DMS53 (cell line): Measurements from ENCODE around the gene SUGCT.
A peak's percentile ranks its signal among the peaks of the same experiment; 100 is the strongest.

ENCODE experiments used
- DNase-seq: peaks from one replicate; lab custom pipeline; 2025; lab: John Stamatoyannopoulos, UW

SUGCT gene

DNA sequence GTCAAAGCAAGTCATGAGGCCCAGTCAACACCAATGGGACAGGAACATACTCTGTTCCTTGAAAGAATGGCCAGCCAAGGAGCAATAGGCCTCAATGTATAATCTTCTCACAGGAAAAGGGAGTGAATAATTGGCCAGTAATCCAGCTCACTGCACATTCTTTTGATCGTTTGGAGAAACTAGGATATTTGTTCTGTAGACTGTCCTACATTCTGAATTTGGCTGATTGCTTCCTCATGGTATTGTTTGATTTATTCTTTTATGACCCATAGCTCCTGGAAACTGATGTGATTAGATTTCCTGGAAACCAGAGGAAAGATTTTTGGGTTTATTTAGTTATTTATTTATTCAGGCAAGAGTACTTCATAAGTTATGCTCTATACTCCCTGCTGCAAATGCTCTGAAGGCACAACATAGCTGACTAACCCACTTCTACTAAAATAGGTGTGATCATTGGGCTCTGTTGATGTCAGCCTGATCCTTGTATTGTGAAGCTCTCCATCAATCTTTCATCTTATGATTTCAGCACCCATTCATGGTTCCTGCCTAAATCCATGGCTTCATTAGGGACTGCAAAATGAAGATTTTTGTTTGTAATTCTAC lies 745.2 kb downstream of the SUGCT start:
- no peak for DNase-seq

DNA sequence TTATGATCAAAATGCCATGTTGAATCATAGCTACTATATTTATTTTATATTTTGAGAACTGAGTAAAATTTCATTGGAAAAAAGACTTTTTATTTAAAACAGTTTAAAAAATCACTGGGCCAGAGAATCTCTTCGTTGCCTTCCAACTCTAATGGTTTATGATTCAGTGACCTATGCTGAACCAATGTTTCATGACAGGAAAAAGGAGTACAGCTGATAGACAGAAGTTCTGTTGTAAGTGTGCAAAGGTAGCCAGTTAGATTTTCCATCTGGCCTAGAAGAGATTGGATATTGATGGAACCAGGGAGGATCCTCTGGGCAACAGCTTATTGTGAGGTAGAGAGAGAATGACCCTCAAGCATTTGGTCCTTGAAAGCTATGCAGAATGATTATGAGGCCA lies 745.8 kb downstream of the SUGCT start:
- no peak for DNase-seq

DNA sequence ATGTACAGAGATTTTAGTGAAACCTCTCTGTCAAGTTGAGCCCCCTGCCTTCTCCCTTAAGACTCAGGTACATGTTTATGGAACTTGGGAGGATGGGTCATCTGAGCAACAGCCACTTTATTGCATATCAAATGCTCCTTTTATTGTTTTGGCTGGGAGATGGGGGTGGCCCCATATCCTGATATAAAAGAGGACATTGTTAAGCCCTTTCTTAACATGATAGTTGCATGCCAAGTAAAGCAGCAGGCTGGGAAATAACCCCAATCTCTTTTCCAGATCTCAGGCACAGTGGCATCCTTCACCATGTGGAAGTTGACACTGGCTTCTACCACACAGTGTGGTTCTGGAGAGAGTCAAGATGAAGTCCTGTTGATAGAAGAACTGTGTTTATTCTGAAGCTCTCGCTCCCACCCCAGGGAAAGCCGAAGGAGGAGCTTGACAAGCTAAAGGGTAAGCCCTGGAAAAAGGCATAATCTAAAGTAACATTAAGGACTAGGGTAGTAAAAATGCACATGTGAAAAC lies 746.7 kb downstream of the SUGCT start:
- DNase-seq: no peak

DNA sequence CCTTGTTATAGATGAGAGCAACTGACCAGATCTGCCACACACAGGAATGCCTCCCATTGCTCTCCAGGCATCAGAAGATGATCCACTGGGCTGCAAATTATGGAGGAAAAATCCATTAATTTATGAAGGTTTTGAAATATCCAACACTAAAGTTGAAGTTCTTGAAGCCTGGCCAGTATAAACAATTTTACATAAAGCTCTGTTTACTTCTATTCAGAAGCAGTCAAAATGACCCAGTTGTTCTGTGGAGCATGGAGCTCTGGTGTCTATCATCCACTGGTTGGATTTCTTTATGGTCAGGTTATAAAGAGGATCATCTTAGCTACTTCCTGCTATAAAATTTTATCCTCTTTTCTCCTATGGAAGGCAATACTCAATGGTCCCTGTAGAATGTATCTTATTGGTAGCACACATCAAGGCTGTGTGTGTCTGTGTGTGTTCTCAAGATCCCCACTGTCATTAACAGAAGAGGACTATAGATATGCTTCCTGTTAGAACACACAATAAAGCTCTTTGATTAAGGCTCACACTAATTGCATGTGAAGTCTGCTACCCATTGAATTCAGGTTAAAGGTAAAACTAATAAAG lies 747.4 kb downstream of the SUGCT start:
- no peak for DNase-seq

DNA sequence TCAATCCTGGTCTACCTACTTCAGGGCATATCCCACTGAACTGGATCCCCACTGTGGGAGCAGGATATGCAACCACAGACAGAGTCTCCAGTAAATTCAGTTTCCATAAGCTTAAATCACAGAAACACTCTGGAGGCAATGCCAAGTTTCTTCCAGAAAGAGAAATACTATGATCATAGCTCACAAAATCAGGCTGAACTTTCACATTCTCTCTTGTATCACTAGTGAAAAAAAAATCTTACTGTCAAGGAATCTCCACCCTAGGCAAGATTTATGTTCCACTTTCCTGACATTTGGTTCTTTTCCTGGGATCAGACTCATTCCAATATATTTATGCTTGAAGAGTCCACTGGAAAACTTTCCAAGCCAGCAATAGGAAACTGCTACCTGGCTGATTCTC lies 749.0 kb downstream of the SUGCT start:
- DNase-seq: no peak

DNA sequence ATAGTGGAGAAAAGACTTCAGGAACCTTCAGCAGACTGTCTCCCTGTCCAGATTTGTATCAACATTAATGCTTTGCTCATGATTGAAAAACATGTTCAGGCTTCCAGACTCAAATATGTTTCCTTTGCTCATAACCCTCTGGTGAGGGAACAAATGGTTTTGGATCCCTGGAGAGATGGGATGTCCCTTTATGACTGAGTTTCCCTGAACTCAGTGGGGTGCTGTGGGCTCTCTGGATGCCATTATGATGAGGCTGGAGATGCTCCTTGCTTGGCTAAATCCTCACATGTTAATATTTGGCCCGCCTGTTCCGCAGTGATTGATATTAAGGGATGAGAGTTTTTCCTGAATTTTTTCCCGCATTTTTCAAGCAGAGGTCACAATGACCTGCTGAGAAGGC lies 749.4 kb downstream of the SUGCT start:
- no peak for DNase-seq

DNA sequence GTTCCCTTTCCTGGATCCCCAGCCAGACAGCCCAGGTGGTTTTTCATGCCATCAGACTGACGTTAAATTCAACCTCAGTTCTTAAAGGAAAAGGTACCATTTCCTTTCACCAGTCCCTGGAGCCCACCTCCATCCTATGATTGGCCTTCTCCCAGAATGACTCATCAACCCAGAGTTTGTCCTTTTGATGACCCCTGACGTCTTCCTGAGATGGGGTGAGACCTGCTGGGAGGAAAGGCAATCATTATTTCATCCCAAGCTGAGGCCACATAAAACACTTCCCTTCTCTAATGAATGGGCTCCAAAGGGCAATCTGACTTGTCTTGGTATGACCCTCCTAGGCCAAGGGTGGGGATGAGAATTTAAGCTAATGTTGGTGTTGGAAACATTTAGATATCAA lies 750.7 kb downstream of the SUGCT start:
- peak; percentile 31 for DNase-seq

DNA sequence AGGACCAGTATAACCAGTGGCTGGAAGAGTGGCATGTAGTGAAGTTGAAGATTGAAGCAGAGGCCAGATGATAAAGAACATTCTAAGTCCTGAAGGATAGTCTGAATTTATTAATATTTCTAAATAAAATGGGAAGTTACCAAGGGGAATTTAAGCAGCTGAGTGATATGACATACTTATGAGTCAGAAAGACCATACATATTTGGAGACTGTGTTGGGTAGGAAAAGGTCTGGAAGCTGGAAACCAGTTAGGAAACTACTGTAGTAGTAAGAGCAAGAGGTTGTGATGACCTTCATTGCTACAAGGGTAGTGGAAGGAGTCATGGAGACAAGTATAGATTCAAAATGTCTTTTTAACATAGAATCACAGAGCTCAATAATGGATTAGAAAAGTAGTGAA lies 752.3 kb downstream of the SUGCT start:
- no peak for DNase-seq

DNA sequence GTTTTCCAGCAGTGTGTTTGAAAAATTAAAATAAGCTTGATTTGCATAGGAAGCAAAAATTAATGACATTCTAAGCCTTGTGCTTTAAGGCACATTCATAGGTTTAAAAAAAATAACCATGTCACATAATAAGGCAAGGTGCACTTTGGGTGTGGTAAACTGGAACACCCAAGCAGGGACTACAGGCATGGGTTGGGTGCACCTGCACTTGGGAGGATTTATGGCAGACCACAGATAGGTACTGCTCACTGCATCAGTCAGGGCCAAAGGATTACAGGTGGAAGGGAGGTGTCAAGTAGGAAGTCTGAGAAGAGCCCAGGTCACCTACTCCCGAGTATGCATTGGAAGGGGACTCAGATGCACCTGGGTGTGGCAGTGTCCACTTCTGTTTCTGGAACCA lies 753.7 kb downstream of the SUGCT start:
- no peak for DNase-seq

DNA sequence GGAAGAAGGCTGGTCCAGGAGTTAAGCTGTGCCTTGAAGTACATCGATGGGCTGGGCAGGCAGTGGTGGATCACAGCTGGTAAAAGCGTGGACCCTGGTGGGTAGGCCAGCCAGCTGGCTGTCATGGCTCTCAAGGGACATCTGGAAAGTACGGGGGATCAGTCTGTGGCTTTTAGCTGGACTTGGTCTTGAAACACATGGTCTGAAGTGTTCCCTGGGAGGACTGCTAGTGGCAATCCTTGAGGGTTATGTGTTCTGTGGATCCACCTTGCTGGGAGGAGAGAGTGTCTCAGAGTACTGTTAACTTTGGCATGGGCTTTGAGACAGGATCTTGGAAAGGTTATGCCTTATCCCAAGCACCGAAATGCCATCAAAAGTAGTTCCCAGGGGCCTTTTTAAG lies 754.3 kb downstream of the SUGCT start:
- DNase-seq: no peak

DNA sequence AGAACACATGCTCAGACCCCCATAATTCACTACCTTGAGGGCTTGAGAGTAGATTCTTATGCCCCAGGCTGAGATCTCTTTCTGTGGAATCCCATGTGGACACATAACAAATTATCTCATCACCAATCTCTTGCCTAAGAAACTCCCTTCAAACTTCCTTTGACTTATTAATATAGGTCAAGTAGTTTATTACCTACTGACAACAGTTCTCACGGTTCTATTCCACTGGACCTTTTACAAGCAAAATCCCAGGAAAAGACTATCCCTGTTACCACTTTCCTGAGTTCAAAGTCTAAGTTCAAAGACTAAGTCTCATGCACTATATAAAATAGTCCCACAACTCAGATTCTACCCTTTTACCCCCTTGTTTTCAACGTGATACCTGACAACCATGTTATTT lies 754.7 kb downstream of the SUGCT start:
- no peak for DNase-seq

DNA sequence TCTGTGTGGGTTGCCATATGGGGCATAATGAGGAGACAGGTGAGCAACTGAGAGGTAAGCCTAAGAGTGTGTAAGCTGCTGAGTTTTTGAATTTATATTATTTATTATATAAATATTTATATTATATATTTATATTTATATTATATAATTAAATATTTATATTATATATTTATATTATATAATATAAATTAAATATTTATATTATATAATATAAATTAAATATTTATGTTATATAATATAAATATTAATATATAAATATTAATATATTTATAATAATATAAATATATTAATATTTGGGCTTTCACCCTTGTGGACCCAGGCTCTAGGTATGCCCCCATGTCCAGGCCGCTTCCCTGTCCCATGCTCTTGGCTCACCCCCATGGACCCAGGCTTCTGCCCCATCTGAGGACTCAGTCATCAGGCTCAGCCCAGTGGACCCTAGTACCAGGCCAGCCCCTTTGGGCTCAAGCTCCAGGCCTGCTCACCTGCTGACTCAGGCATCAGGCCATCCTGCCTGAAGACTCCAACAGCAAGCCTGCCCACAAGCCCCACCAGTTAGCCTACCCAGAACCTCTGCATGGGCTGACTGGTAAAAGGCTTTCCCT lies 755.4 kb downstream of the SUGCT start:
- DNase-seq: no peak

DNA sequence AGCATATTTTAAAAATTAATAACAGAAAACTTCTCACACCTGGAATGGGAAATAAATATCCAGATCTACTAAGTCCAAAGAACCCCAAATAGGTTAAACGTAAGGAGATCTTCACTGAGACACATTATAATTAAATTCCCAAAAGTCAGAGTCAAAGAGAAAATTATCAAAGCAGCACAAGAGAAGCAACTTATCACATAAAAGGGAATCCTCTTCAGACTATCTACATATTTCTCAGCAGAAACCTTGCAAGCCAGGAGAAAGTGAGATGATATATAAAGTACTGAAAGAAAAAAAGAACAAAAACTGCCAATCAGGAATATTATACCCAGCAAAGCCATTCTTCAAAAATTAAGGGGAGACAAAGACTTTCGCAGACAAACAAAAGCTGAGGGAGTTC lies 756.4 kb downstream of the SUGCT start:
- no peak for DNase-seq

DNA sequence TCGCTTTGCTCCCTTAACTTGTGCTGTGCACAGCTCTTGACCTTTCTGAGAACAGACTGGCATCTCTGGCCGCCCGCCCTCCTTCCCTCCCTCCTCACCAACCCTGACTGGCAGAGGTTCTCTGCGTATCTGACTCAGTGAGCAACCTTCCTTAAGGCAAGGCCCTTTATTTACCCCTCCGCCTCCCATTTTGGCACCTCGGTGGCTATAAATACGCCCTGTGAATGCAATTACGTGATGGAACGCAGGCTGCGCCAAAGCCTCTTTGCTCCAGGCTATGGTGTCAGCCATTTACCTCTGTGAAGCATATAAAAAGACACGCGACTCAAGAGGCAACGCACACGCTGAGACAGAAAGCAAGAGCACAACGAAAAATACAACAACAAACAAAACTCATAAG lies 764.3 kb downstream of the SUGCT start:
- DNase-seq: no peak

DNA sequence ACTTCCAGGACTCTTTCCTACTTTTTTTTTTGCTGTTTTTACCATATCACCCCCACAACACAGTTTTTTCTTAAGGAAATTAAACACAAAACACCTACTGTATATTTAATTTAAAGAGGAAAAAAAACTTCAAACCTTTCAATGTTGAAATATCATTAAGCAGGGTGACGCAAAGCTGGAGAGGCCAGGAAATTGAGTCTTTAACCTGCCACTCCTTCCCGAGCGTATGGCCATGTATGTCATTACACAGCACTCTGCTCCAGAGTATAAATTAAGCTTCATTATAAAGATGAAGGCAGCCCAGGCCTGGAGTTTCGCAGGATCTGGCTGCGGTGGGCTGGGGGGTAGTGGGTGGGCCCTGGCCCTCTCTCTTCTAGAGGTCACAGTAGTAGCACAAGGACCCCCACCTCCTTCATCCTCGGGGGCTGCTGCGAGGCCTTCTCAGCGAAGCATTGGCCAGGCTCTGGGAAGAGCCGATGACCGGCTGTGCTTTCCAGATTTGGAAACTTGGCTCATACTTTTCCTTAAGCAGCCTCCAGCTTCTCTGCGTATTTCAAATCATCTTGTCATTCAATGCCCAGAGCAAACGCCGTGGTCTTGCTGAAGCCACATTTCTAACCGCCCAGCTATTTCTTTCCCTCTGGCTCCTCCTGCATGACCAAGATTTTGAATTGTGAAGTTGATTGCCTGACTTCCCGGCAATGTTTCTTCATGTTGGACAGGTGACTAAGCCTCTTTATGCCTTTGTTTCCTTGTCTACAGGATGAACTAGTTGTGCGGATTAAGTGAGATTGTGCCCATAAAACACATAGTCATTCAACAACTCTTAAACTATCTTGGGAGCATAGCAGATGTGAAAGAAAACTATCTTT lies 765.1 kb downstream of the SUGCT start:
- no peak for DNase-seq

DNA sequence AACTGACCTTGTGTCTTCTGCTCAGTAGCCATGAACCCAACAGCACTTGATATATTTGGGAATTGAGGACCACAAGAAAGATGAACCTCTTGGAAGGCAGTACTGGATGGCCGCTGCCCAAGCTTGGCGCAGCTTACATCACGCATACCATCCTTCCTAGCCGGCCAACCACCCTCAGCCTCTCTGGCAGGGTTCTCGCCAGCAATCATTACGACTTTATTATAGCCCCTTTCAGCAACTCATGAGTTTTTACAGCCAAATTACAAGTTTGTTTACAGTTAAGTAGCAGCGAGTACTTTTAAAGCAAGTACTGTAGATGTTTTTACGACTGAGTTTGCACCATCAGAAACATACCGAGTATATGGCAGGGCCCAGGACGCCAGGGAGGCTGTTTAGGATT lies 769.1 kb downstream of the SUGCT start:
- DNase-seq: no peak

DNA sequence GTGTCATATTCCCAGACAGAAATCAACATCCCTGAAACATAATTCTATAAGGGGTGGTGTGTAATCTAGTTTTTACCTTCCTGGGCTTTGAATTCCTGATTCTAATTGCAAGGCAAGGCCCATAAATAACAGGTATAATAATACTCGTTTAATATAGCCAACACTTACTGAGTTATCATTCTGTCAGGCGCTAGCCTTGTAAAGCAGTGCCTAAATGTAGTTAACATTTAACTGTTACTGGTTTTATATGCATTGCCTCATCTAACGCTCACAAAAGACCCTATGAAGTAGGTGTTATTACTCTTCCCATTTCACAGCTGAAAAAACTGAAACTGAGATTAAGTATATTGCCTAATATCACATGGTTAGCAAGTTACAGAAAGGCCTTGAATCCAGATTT lies 772.5 kb downstream of the SUGCT start:
- no peak for DNase-seq

DNA sequence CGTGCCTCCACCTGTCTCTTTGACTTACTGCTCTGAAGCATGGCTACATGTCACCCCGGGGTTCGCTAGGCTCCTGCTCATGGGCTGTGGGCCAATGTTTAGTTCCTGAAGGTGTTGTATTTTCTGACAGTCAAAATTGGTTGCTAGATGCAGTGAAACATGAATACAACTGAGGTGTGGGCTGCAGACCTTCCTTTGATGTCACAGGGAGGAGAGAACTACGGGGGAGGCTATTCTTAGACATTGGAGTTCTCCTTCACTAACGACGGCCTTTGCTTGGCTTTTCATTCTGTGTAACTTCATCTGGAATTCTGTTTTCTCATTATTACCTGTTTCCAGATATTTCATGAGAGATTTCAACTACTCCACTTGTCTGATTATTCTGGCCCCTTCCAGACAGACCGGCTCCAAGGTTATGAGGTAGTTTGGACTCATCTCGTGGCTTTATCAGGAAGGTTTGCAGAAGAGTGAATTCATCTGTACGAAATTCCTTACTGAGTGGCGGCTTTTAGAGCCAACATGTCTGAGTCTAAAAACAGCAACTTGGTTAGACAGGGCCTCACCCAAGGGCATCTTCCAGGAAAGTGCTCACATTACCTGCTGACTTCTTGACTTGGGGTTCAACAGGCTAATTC lies 774.7 kb downstream of the SUGCT start:
- DNase-seq: no peak
